IMR-90 (cell line): ENCODE results near the gene SIAH1. TPM values are rescaled to one million over a fixed set of nuclear protein-coding genes. Genes with fewer than 3 reads are reported as not detected.

Experiments
- ATAC-seq: fragments of 200-7000 bp; cut with Tn5 transposase; 2 replicates; pipeline ENCODE4 v1.9.1; 2020; ENCODE audit warnings: low read depth, mild to moderate bottlenecking, moderate library complexity
- BruUV-seq: library from RNA; stranded (reverse); fragments of 400-500 nt; replicated peaks from 2 replicates; lab custom pipeline; 2021; lab: Mats Ljungman, UMichigan
- CTCF ChIA-PET: fragments of 300-600 bp; formaldehyde crosslinking; extraction: SDS; loops from one replicate; lab custom pipeline; 2021; ENCODE audit warnings: antibody characterized with exemption; lab: Yijun Ruan, JAX
- POLR2A ChIA-PET: fragments of 300-600 bp; sonication (Branson Sonifier 250); formaldehyde crosslinking; loops from one replicate; lab custom pipeline; 2022; ENCODE audit warnings: antibody characterized with exemption; ENCODE audit not compliant: unreplicated experiment; lab: Charles Lee
- DNase-seq: peaks from one replicate; pipeline ENCODE4 v3.0.0; 2013
- H2AFZ ChIP-seq: replicated peaks from 2 replicates; pipeline ENCODE3; 2013; ENCODE audit warnings: low read length, mild to moderate bottlenecking; ENCODE audit not compliant: poor library complexity
- H2AK5ac ChIP-seq: 2 replicates; pipeline ENCODE4 v1.6.1; 2013; ENCODE audit warnings: low read depth, low read length, inconsistent platforms
- H2AK9ac ChIP-seq: replicated peaks from 2 replicates; pipeline ENCODE3; 2013; ENCODE audit warnings: mild to moderate bottlenecking, low read depth, low read length, moderate library complexity; ENCODE audit not compliant: poor library complexity
- H2BK120ac ChIP-seq: 2 replicates; pipeline ENCODE4 v1.6.1; 2013; ENCODE audit warnings: low read depth, low read length, inconsistent platforms
- H2BK15ac ChIP-seq: 3 replicates; pipeline ENCODE4 v1.6.1; 2013; ENCODE audit warnings: low read depth, low read length, inconsistent platforms
- H2BK20ac ChIP-seq: 2 replicates; pipeline ENCODE4 v1.6.1; 2013; ENCODE audit warnings: low read depth, mild to moderate bottlenecking, inconsistent platforms, low read length, moderate library complexity
- H2BK5ac ChIP-seq: 2 replicates; pipeline ENCODE4 v1.6.1; 2013; ENCODE audit warnings: mild to moderate bottlenecking, low read depth, low read length, inconsistent platforms; ENCODE audit not compliant: poor library complexity, severe bottlenecking
- H3K14ac ChIP-seq: replicated peaks from 2 replicates; pipeline ENCODE4 v1.6.1; 2013; ENCODE audit warnings: low read depth, low read length, inconsistent platforms
- H3K18ac ChIP-seq: 2 replicates; pipeline ENCODE4 v1.6.1; 2013; ENCODE audit warnings: low read depth, low read length, control low read depth
- H3K23ac ChIP-seq: 2 replicates; pipeline ENCODE4 v1.6.1; 2013; ENCODE audit warnings: low read depth, low read length, inconsistent platforms
- H3K27ac ChIP-seq: 2 replicates; pipeline ENCODE4 v1.5.1; 2013; ENCODE audit warnings: mild to moderate bottlenecking, control low read depth, low read length; ENCODE audit not compliant: insufficient read depth
- H3K27me3 ChIP-seq: 2 replicates; pipeline ENCODE4 v1.6.1; 2013; ENCODE audit warnings: low read length; ENCODE audit not compliant: control insufficient read depth, insufficient read depth
- H3K36me3 ChIP-seq: 2 replicates; pipeline ENCODE4 v1.6.1; 2013; ENCODE audit warnings: low read length, mixed read lengths; ENCODE audit not compliant: control insufficient read depth, insufficient read depth
- H3K4ac ChIP-seq: 2 replicates; pipeline ENCODE4 v1.6.1; 2013; ENCODE audit warnings: low read depth, low read length, inconsistent platforms
- H3K4me1 ChIP-seq: 2 replicates; pipeline ENCODE4 v1.6.1; 2013; ENCODE audit warnings: low read length, mixed read lengths; ENCODE audit not compliant: control insufficient read depth, insufficient read depth
- H3K4me2 ChIP-seq: 2 replicates; pipeline ENCODE4 v1.6.1; 2013; ENCODE audit warnings: low read depth, mild to moderate bottlenecking, control low read depth, low read length, moderate library complexity
- H3K4me3 ChIP-seq: 2 replicates; pipeline ENCODE4 v1.5.1; 2013; ENCODE audit warnings: low read depth, mild to moderate bottlenecking, control low read depth, low read length, moderate library complexity; ENCODE audit not compliant: insufficient read depth
- H3K56ac ChIP-seq: 2 replicates; pipeline ENCODE4 v1.6.1; 2013; ENCODE audit warnings: low read length, inconsistent platforms; ENCODE audit not compliant: insufficient read depth; ENCODE audit errors: extremely low read depth
- H3K79me1 ChIP-seq, 2 experiments: 2 replicates each; pipeline ENCODE4 v1.6.1; 2013; ENCODE audit warnings: low read length in 2 of 2, inconsistent platforms in 1 of 2, low read depth in 1 of 2
- H3K9ac ChIP-seq: 2 replicates; pipeline ENCODE4 v1.6.1; 2013; ENCODE audit warnings: low read depth, low read length, control low read depth
- H3K9me1 ChIP-seq: 2 replicates; pipeline ENCODE4 v1.6.1; 2013; ENCODE audit warnings: low read length, inconsistent platforms; ENCODE audit not compliant: insufficient read depth
- H3K9me3 ChIP-seq: 2 replicates; pipeline ENCODE4 v1.6.1; 2013; ENCODE audit warnings: low read length; ENCODE audit not compliant: control insufficient read depth, insufficient read depth
- H4K20me1 ChIP-seq: 2 replicates; pipeline ENCODE4 v1.6.1; 2013; ENCODE audit warnings: low read length, inconsistent platforms; ENCODE audit not compliant: insufficient read depth
- H4K5ac ChIP-seq: 2 replicates; pipeline ENCODE4 v1.6.1; 2013; ENCODE audit warnings: mild to moderate bottlenecking, low read depth, low read length, control low read depth
- H4K8ac ChIP-seq, 2 experiments: 2 replicates each; pipeline ENCODE4 v1.6.1; 2013; ENCODE audit warnings: low read depth in 2 of 2, low read length in 2 of 2, control low read depth in 1 of 2, inconsistent platforms in 1 of 2
- H4K91ac ChIP-seq: 2 replicates; pipeline ENCODE4 v1.6.1; 2013; ENCODE audit warnings: low read depth, low read length, inconsistent platforms; ENCODE audit not compliant: insufficient read depth
- CHD1 ChIP-seq: IDR thresholded peaks from 2 replicates; pipeline ENCODE4 v1.6.1; 2012; ENCODE audit warnings: low read depth, low read length, improper control_type of control experiment
- CTCF ChIP-seq: conservative IDR thresholded peaks from 2 replicates; pipeline ENCODE4 v1.5.1; 2012; ENCODE audit warnings: mild to moderate bottlenecking, low read depth, low read length, improper control_type of control experiment
- ELK1 ChIP-seq: fragments of 150-350 bp; IDR thresholded peaks from 2 replicates; pipeline ENCODE4 v1.6.1; 2016; ENCODE audit warnings: low read depth, mild to moderate bottlenecking, low read length, moderate library complexity, borderline replicate concordance
- FOS ChIP-seq: fragments of 150-350 bp; IDR thresholded peaks from 2 replicates; pipeline ENCODE4 v1.6.1; 2016; ENCODE audit warnings: low read depth, low read length
- MAFK ChIP-seq: IDR thresholded peaks from 2 replicates; pipeline ENCODE4 v1.6.1; 2012; ENCODE audit warnings: low read depth, low read length, improper control_type of control experiment
- MAZ ChIP-seq: IDR thresholded peaks from 2 replicates; pipeline ENCODE4 v1.6.1; 2012; ENCODE audit warnings: low read depth, mild to moderate bottlenecking, low read length, improper control_type of control experiment, moderate library complexity, borderline replicate concordance
- MXI1 ChIP-seq: IDR thresholded peaks from 2 replicates; pipeline ENCODE4 v1.6.1; 2012; ENCODE audit warnings: low read depth, mild to moderate bottlenecking, low read length, moderate library complexity, borderline replicate concordance
- NFE2L2 ChIP-seq: fragments of 150-350 bp; IDR thresholded peaks from 2 replicates; pipeline ENCODE4 v1.6.1; 2016; ENCODE audit warnings: low read depth, mild to moderate bottlenecking, low read length
- POLR2A ChIP-seq: IDR thresholded peaks from 2 replicates; pipeline ENCODE4 v1.6.1; 2012; ENCODE audit warnings: mild to moderate bottlenecking, low read depth, low read length
- RAD21 ChIP-seq: IDR thresholded peaks from 2 replicates; pipeline ENCODE4 v1.6.1; 2012; ENCODE audit warnings: low read length, improper control_type of control experiment
- RFX5 ChIP-seq: IDR thresholded peaks from 2 replicates; pipeline ENCODE4 v1.8.0; 2012; ENCODE audit warnings: low read depth, mild to moderate bottlenecking, low read length, moderate library complexity
- SMC3 ChIP-seq: fragments of 150-350 bp; IDR thresholded peaks from 2 replicates; pipeline ENCODE4 v1.6.1; 2016; ENCODE audit warnings: low read depth, mild to moderate bottlenecking, antibody characterized with exemption, low read length, moderate library complexity
- USF2 ChIP-seq: fragments of 150-350 bp; IDR thresholded peaks from 2 replicates; pipeline ENCODE4 v1.6.1; 2017; ENCODE audit warnings: mild to moderate bottlenecking, antibody characterized with exemption, low read length, low read depth
- WGBS, 2 experiments: methylation state at CpG; one replicate each; pipeline versions ENCODE4 v1.1.5 to v1.1.7; 2013; ENCODE audit warnings: missing lambda C conversion rate in 2 of 2; ENCODE audit not compliant: insufficient read length in 1 of 2; ENCODE audit errors: extremely low coverage in 2 of 2; 5-methylcytosine and 5-hydroxymethylcytosine counted together
- dilution Hi-C: fragments of 300-500 bp; cut with HindIII; formaldehyde crosslinking; loops from one replicate; pipeline ENCODE4 v1.14.3; 2018; ENCODE audit warnings: low sequenced_read_pairs; ENCODE audit not compliant: unreplicated experiment
- in situ Hi-C: fragments of 300-500 bp; cut with MboI; formaldehyde crosslinking; loops from 3 replicates; pipeline ENCODE4 v1.14.3; 2019; ENCODE audit warnings: low sequenced_read_pairs, inconsistent platforms, mixed read lengths
- intact Hi-C: fragments of 100-400 bp; cut with micrococcal nuclease; formaldehyde crosslinking; loops from 2 replicates; pipeline ENCODE4 v1.10.0; 2022
- polyA plus RNA-seq, 3 experiments: library from polyadenylated mRNA; depleted of rRNA; stranded (reverse); fragments of >200 nt; gene quantifications; 2 replicates each; pipeline ENCODE4 v1.2.3, GENCODE V29; 2012; ENCODE audit warnings: low replicate concordance in 1 of 3
- total RNA-seq: library from RNA; depleted of rRNA; stranded (reverse); fragments of >200 nt; gene quantifications from 2 replicates; pipeline ENCODE4 v1.2.3, GENCODE V29; 2012

SIAH1 gene
- total and polyA plus RNA-seq, 2 of the 4 experiments (the other 2 are of a cell fraction) = 10.3 to 17.7 TPM

- H4K8ac ChIP-seq = no peak overlapping the region
- H3K27ac ChIP-seq = no peak overlapping the region
- H3K14ac ChIP-seq = no peak overlapping the region
- no peaks in the 10 kb centered on the region for H4K20me1 ChIP-seq
- H2AK9ac ChIP-seq = no peak overlapping the region
- H3K4me3 ChIP-seq = no peak overlapping the region
- ChIA-PET CTCF (no interaction called here), POLR2A (no interaction called here)
- H3K4ac ChIP-seq = no peak overlapping the region
- no peak overlapping the region for H2BK120ac ChIP-seq
- H4K91ac ChIP-seq = no peak overlapping the region
- no peak for ATAC-seq
- H3K4me2 ChIP-seq = no peak overlapping the region
- no peak overlapping the region for H4K5ac ChIP-seq
- no TSS peak for BruUV-seq
- no peak overlapping the region for H3K18ac ChIP-seq
- intact Hi-C loops (no loop called here), dilution Hi-C loops (no loop called here), in situ Hi-C loops (no loop called here)
- peaks cover 8% of the 10 kb centered on the region for H3K4me1 ChIP-seq
- H2BK20ac ChIP-seq = no peak overlapping the region
- whole genome bisulfite sequencing, 2 experiments = no CpG with 5 or more reads among the region's 1 CpG
- no peak overlapping the region for H2AK5ac ChIP-seq
- H3K9ac ChIP-seq = no peak overlapping the region
- no peaks in the 10 kb centered on the region for H3K9me3 ChIP-seq
- TF ChIP-seq CHD1 (no peak), CTCF (no peak), USF2 (no peak), FOS (no peak), RFX5 (no peak), ELK1 (no peak), NFE2L2 (no peak), POLR2A (no peak), MAFK (no peak), MXI1 (no peak), SMC3 (no peak), RAD21 (no peak), MAZ (no peak)
- H3K27me3 ChIP-seq = no peaks in the 10 kb centered on the region
- H2BK15ac ChIP-seq = no peak overlapping the region
- H2AFZ ChIP-seq = no peak overlapping the region
- H3K79me1 ChIP-seq = no peaks in the 10 kb centered on the region
- no peak overlapping the region; the same call in 1 of the 2 replicates for H3K23ac ChIP-seq
- no peak overlapping the region for H3K56ac ChIP-seq
- no peaks in the 10 kb centered on the region for H3K36me3 ChIP-seq
- H2BK5ac ChIP-seq = no peak overlapping the region
- peaks cover 2% of the 10 kb centered on the region; the same call in 1 of the 2 replicates for H3K9me1 ChIP-seq
- no peak for DNase-seq
Measured at GRCh38 chr16:48405153-48405552, 19.9 kb upstream of the SIAH1 start.
